ENCODE measurements around the gene CARMIL1.

GRCh38 chr6:25403150-25403549 lies 124.0 kb downstream of the CARMIL1 start:
- TF ChIP-seq CTCF (conservative IDR thresholded peaks at IDR 0.05 in 1 of 2, IDR thresholded peaks at IDR 0.05 in 1 of 2; ENCODE audit: extremely low read depth in 1 of 2, insufficient read depth in 1 of 2, low read depth in 1 of 2, low read length in 2 of 2) (no peak), EZH2 (IDR thresholded peaks at IDR 0.05; ENCODE audit: borderline replicate concordance, low read length) (no peak)
